Gastroesophageal sphincter (tissue), 3 donors: Measurements from ENCODE around the gene NEK4.

Experiments
- CTCF ChIP-seq, 4 experiments: fragments of 200-600 bp in 2 of 4; fragments of 450-650 bp in 2 of 4; sonication (generic) in 1 of 4; IDR thresholded peaks; one replicate each; pipeline ENCODE4 v1.5.1; 2017 to 2019; ENCODE audit warnings: antibody characterized with exemption in 4 of 4, mild to moderate bottlenecking in 2 of 4, moderate library complexity in 2 of 4
- POLR2A ChIP-seq, 2 donors: fragments of 450-650 bp; IDR thresholded peaks; one replicate each; pipeline ENCODE4 v1.6.1; 2017; ENCODE audit warnings: antibody characterized with exemption in 2 of 2, mild to moderate bottlenecking in 2 of 2, moderate library complexity in 1 of 2
- POLR2AphosphoS5 ChIP-seq: sonication (generic); formaldehyde crosslinking; IDR thresholded peaks from one replicate; pipeline ENCODE4 v1.6.1; 2017; ENCODE audit warnings: antibody characterized with exemption

GRCh38 chr3:52787672-52788625, 17.2 kb upstream of the NEK4 start:
- no peak for TF ChIP-seq CTCF (IDR thresholded peaks at IDR 0.05)
- TF ChIP-seq POLR2A (IDR thresholded peaks at IDR 0.05), result no peak
- TF ChIP-seq POLR2AphosphoS5, result no peak
